Esophagus (tissue), 2 donors: ENCODE data around the gene SLITRK6. TPM values are rescaled to one million over a fixed set of nuclear protein-coding genes. Genes with fewer than 3 reads are reported as not detected.

Experiments
- H3K27ac ChIP-seq, 2 donors: one replicate each; pipeline ENCODE4 v1.5.1; 2013; ENCODE audit warnings: low read depth in 2 of 2, mild to moderate bottlenecking in 2 of 2, inconsistent platforms in 1 of 2, low read length in 1 of 2, moderate library complexity in 1 of 2
- H3K27me3 ChIP-seq, 2 donors: one replicate each; pipeline ENCODE4 v1.6.1; 2013; ENCODE audit warnings: low read length in 2 of 2, control low read depth in 1 of 2, mild to moderate bottlenecking in 1 of 2; ENCODE audit not compliant: insufficient read depth in 2 of 2, control insufficient read depth in 1 of 2
- H3K36me3 ChIP-seq, 2 donors: one replicate each; pipeline ENCODE4 v1.6.1; 2013; ENCODE audit warnings: low read length in 1 of 2; ENCODE audit not compliant: control insufficient read depth in 2 of 2, insufficient read depth in 2 of 2
- H3K4me1 ChIP-seq, 2 donors: one replicate each; pipeline ENCODE4 v1.6.1; 2013; ENCODE audit warnings: low read length in 1 of 2; ENCODE audit not compliant: control insufficient read depth in 2 of 2, insufficient read depth in 2 of 2
- H3K4me3 ChIP-seq, 2 donors: one replicate each; pipeline ENCODE4 v1.5.1; 2013; ENCODE audit warnings: low read length in 2 of 2, mild to moderate bottlenecking in 2 of 2, low read depth in 1 of 2, moderate library complexity in 1 of 2
- H3K9me3 ChIP-seq, 2 donors: one replicate each; pipeline ENCODE4 v1.6.1; 2013; ENCODE audit warnings: mild to moderate bottlenecking in 2 of 2, low read depth in 1 of 2, low read length in 1 of 2, moderate library complexity in 1 of 2; ENCODE audit not compliant: control insufficient read depth in 2 of 2, insufficient read depth in 1 of 2
- WGBS, 2 donors: extraction: QIAGEN DNeasy Blood & Tissue Kit; methylation state at CpG; one replicate each; pipeline ENCODE4 v1.1.7; 2013; 5-methylcytosine and 5-hydroxymethylcytosine counted together
- polyA plus RNA-seq, 2 donors: library from polyadenylated mRNA; stranded (reverse); fragments of 200-250 nt; gene quantifications; one replicate each; pipeline ENCODE4 v1.2.3, GENCODE V29; 2013
- donor health status: healthy with polysubstance abuse.
- donor health status: Bipolar disorder and iron deficiency.

The SLITRK6 gene
- 1 to 10 TPM; 1.1 to 2.0 TPM for polyA plus RNA-seq

- 16 to 17% methylated on average over 3 of the region's 3 CpGs for whole genome bisulfite sequencing, 2 donors
- H3K9me3 ChIP-seq: no peaks in the 10 kb centered on the region
- H3K27ac ChIP-seq: peak within 1 kb of the TSS in 1 of 2 donors; percentile 33
- no peaks in the 10 kb centered on the region for H3K4me1 ChIP-seq
- H3K36me3 ChIP-seq: no peaks in the 10 kb centered on the region
- H3K27me3 ChIP-seq: no peaks in the 10 kb centered on the region
- peak within 1 kb of the TSS in 1 of 2 donors; percentile 53 for H3K4me3 ChIP-seq
Observed at GRCh38 chr13:85799097-85799582, at the start of gene SLITRK6. Gene SLITRK6, minus strand, starts transcription at chr13:85799419. Its CDS starts 2,911 bp downstream, at chr13:85796508.

GRCh38 chr13:85847012-85847411 lies 47.8 kb upstream of the SLITRK6 start:
- Histone ChIP-seq H3K9me3 (peaks cover 0 to 4% of the 10 kb centered on the region in 2 donors), H3K4me3 (no peak overlapping the region), H3K36me3 (no peaks in the 10 kb centered on the region), H3K27me3 (no peaks in the 10 kb centered on the region), H3K27ac (no peak overlapping the region), H3K4me1 (no peaks in the 10 kb centered on the region)
- WGBS, 2 donors: 85 to 90% methylated on average over 6 of the region's 6 CpGs

- Histone ChIP-seq H3K27me3 (no peaks in the 10 kb centered on the region), H3K36me3 (no peaks in the 10 kb centered on the region), H3K9me3 (no peaks in the 10 kb centered on the region), H3K4me3 (no peak overlapping the region), H3K27ac (no peak overlapping the region), H3K4me1 (no peaks in the 10 kb centered on the region)
- 50 to 54% methylated on average over 2 of the region's 2 CpGs for WGBS, 2 donors
Observed at GRCh38 chr13:85841427-85841826, 42.2 kb upstream of the SLITRK6 start.

- 93 to 95% methylated on average over 2 of the region's 2 CpGs for WGBS, 2 donors
Observed at GRCh38 chr13:85833921-85834320, 34.7 kb upstream of the SLITRK6 start.

GRCh38 chr13:85828094-85828684 lies 29.0 kb upstream of the SLITRK6 start:
- H3K36me3 ChIP-seq: no peaks in the 10 kb centered on the region
- 54 to 59% methylated on average over 2 of the region's 2 CpGs for WGBS, 2 donors
- H3K4me3 ChIP-seq: no peak overlapping the region
- no peaks in the 10 kb centered on the region for H3K4me1 ChIP-seq
- no peaks in the 10 kb centered on the region for H3K27me3 ChIP-seq
- H3K9me3 ChIP-seq: no peaks in the 10 kb centered on the region
- H3K27ac ChIP-seq: no peak overlapping the region

More at GRCh38 chr13:85833921-85834320, 34.7 kb upstream of the SLITRK6 start:
- no peaks in the 10 kb centered on the region for H3K9me3 ChIP-seq
- no peaks in the 10 kb centered on the region for H3K27me3 ChIP-seq
- no peaks in the 10 kb centered on the region for H3K4me1 ChIP-seq
- H3K27ac ChIP-seq: no peak overlapping the region
- no peaks in the 10 kb centered on the region for H3K36me3 ChIP-seq
- no peak overlapping the region for H3K4me3 ChIP-seq

- H3K4me1 ChIP-seq: no peaks in the 10 kb centered on the region
- H3K27me3 ChIP-seq: no peaks in the 10 kb centered on the region
- no peak overlapping the region for H3K4me3 ChIP-seq
- no peaks in the 10 kb centered on the region for H3K36me3 ChIP-seq
- H3K9me3 ChIP-seq: no peaks in the 10 kb centered on the region
- no peak overlapping the region for H3K27ac ChIP-seq
- WGBS, 2 donors: 62 to 63% methylated on average over 3 of the region's 3 CpGs
Observed at GRCh38 chr13:85825454-85825853, 26.2 kb upstream of the SLITRK6 start.

- WGBS, 2 donors: 83 to 84% methylated on average over 7 of the region's 7 CpGs
- Histone ChIP-seq H3K4me1 (no peaks in the 10 kb centered on the region), H3K4me3 (no peak overlapping the region), H3K27ac (no peak overlapping the region), H3K27me3 (no peaks in the 10 kb centered on the region), H3K9me3 (no peaks in the 10 kb centered on the region), H3K36me3 (no peaks in the 10 kb centered on the region)
Observed at GRCh38 chr13:85823832-85824231, 24.6 kb upstream of the SLITRK6 start.

- Histone ChIP-seq H3K4me1 (no peaks in the 10 kb centered on the region), H3K36me3 (no peaks in the 10 kb centered on the region), H3K27me3 (no peaks in the 10 kb centered on the region), H3K4me3 (no peak overlapping the region), H3K9me3 (no peaks in the 10 kb centered on the region), H3K27ac (no peak overlapping the region)
- 51 to 76% methylated on average over 2 of the region's 2 CpGs for WGBS, 2 donors
Observed at GRCh38 chr13:85819513-85819912, 20.3 kb upstream of the SLITRK6 start.

- H3K27me3 ChIP-seq: no peaks in the 10 kb centered on the region
- no peaks in the 10 kb centered on the region for H3K9me3 ChIP-seq
- H3K4me3 ChIP-seq: no peak overlapping the region
- H3K36me3 ChIP-seq: no peaks in the 10 kb centered on the region
- no peak overlapping the region for H3K27ac ChIP-seq
- no peaks in the 10 kb centered on the region for H3K4me1 ChIP-seq
Observed at GRCh38 chr13:85816413-85816812, 17.2 kb upstream of the SLITRK6 start.

GRCh38 chr13:85812282-85812681 lies 13.1 kb upstream of the SLITRK6 start:
- 67 to 72% methylated on average over 1 of the region's 1 CpG for WGBS, 2 donors
- no peaks in the 10 kb centered on the region for H3K4me1 ChIP-seq
- no peak overlapping the region for H3K4me3 ChIP-seq
- H3K27me3 ChIP-seq: no peaks in the 10 kb centered on the region
- H3K27ac ChIP-seq: no peak overlapping the region
- H3K9me3 ChIP-seq: no peaks in the 10 kb centered on the region
- no peaks in the 10 kb centered on the region for H3K36me3 ChIP-seq
